Left hindlimb (tissue), 1 donor: Measurements from ENCODE around the gene IQGAP2.
"Not testable (repeated sequence)": the region's sequence is repeated elsewhere in the genome, so short reads cannot be mapped to it uniquely, and the experiment has no call there.

Source experiments
- DNase-seq: peaks from one replicate; pipeline ENCODE4 v3.0.0-alpha.2; 2018

IQGAP2 gene, protein sequence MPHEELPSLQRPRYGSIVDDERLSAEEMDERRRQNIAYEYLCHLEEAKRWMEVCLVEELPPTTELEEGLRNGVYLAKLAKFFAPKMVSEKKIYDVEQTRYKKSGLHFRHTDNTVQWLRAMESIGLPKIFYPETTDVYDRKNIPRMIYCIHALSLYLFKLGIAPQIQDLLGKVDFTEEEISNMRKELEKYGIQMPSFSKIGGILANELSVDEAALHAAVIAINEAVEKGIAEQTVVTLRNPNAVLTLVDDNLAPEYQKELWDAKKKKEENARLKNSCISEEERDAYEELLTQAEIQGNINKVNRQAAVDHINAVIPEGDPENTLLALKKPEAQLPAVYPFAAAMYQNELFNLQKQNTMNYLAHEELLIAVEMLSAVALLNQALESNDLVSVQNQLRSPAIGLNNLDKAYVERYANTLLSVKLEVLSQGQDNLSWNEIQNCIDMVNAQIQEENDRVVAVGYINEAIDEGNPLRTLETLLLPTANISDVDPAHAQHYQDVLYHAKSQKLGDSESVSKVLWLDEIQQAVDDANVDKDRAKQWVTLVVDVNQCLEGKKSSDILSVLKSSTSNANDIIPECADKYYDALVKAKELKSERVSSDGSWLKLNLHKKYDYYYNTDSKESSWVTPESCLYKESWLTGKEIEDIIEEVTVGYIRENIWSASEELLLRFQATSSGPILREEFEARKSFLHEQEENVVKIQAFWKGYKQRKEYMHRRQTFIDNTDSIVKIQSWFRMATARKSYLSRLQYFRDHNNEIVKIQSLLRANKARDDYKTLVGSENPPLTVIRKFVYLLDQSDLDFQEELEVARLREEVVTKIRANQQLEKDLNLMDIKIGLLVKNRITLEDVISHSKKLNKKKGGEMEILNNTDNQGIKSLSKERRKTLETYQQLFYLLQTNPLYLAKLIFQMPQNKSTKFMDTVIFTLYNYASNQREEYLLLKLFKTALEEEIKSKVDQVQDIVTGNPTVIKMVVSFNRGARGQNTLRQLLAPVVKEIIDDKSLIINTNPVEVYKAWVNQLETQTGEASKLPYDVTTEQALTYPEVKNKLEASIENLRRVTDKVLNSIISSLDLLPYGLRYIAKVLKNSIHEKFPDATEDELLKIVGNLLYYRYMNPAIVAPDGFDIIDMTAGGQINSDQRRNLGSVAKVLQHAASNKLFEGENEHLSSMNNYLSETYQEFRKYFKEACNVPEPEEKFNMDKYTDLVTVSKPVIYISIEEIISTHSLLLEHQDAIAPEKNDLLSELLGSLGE (N-terminal part only)

DNA sequence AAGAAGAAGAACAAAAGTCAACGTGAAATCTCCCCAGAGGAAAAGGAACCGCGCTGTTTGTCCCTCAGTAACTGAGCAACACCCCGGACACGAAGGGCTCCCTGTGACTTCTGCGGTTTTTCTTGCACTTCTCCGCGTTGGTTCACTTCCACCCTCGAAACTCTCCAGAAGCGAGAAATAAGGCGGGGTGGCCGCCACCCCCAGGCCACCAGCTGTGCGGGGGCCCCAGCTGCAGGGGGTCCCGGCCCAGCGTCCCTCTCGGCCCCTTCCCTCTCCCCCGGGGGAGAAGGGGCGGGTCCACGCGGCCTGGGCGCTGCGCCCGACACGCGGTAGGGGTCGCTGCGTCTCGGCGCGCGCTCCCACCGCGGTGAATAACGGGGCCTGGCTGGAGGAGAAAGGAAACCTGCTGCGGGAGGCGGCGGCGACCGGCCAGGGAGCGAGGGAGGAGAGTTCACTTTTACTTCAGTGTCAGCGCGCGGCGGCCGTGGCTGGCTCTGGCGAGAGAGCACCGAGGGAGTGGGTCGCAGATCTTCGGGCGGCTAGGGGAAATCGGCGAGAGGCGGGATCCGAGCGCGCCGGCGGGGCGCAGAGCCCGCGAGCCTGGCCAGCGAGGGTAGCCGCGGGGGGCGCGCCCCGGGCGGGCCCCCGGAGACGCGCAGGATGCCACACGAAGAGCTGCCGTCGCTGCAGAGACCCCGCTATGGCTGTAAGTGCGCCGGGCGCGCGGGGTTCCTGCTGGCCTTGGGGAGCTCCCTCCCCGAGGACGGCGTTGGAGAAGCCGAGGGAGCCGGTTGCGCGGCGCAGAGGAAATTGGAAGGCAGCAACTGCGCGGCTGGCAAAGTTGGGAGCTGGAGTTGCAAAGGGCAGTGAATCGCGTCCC lies at the start of gene IQGAP2:
Gene IQGAP2, plus strand, starts transcription at position 400 of the 880 bp plus-strand sequence. Its CDS starts 261 bp downstream, at position 661.
- peak; percentile 85 for DNase-seq

DNA sequence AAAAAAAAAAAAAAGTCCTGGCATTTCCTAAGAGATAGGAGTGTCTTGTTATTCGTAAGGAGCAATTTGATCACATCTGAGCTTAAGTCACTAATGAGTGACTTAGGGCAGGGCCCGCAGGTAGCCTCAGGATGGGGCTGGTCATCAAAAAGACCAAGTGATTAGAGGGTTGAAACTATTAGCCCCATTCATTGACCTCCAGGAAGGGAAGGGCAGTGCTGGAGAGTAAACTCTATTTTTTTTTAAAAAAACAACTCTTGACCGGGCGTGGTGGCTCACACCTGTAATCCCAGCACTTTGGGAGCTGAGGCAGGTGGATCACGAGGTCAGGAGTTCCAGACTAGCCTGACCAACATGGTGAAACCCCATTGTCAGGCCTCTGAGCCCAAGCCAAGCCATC lies 46.2 kb upstream of the IQGAP2 start:
- no peak for DNase-seq

- DNase-seq = no peak
These were observed 39.5 kb upstream of the IQGAP2 start for GRCh38 chr5:76363352-76364225.

DNA sequence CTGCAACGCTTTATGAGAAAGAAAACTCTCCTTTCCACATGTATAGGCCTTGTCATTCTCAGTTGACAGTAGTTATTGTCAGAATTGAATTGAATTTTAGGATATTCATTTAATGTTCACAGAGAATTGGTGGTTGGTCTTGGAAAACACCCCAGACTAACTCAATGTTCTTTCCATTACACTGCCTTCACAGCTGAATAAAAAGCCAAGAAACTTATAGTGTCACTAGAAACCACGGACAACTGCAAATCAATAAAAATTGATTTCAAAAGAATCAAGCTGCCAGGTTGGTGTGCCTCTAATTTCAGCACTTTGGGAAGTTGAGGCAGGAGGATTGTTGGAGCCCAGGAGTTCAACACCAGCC lies 38.9 kb upstream of the IQGAP2 start:
- no peak for DNase-seq

DNA sequence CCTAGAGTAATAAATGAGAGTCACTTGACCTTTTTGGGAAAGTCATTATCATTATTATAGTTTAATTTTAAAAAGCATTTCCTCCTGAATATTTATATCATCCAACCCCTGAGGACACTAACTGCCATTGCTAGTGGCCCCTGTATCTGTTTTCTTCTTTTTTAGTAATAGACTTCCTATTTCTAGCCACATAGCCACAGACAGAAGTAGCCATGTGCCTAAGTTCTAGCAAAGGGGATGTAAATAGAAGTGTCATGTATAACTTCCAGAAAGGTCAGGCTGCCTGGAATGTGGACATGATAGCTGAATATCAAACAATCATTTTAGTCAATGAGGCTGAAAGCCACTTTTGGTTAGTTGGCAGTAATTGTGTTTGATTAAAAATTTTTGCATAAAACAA lies 37.5 kb upstream of the IQGAP2 start:
- no peak for DNase-seq

DNA sequence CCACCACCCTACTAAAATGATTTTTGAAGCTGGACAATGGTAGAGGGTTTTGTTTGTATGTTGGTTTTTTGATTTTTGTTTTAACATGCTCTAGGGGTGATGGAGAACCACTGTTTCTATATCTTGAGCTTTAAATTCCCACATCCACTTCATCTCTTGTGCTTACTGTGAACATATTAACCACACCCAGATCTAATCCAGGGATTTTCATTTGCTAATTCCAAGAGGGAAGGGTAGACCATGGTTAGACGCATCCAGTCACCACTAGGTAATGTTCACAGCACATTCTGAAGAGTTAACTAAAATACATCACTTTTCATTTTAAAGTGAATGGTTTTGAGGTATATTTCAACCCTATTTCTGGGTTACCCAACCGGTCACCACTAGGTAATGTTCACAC lies 36.5 kb upstream of the IQGAP2 start:
- no peak for DNase-seq

DNA sequence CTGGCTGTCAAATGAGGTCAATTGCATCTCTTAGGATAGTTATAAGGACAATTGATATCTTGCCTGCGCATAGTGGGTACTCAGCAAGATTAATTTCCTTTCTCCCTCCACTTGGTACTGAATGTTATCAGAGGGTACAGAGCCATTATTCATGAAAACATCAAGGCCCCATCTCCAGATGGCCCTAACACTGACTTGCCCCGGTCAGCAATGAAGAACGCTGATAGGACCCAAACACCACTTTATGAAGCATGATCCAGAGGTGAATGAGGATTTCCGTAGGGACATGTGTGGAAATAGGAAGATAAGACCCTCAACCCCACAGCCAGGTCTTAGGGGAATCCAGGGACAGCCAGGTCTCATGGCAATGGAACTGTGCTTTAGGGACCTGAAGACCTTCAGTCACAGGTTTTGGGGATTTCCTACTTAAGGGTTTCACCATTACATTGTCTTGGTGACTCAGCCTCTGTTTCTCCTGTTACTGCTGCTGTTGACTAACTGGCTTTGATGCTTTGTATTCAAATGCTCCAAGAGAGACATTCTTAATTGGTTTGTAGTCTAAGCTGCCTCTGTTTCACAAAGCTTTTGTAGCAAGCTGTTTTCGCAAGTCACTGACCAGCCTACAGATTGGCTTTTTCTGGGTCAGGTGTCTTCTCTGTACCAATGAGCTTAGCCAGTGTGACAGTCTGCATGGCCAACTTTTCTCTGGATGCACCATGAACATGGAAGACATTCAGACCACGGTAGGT lies 35.3 kb upstream of the IQGAP2 start:
- DNase-seq = no peak

GRCh38 chr5:76368941-76369340 lies 34.1 kb upstream of the IQGAP2 start:
- no peak for DNase-seq

DNA sequence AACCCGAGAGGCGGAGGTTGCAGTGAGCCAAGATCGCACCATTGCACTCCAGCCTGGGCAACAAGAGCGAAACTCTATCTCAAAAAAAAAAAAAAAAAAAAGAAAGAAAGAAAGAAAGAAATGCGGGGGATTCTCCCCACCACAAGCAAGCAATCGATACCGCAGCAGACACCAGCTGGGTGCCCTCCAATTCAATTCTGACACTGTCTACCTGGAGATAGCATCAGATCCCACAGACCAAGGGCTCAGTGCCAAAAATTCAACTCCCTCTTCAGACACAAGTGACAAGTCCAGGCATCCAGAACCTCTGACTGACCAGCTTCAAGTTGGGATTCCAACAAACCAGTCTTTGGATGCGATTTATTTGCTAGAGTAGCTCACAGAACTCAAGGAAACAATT lies 33.4 kb upstream of the IQGAP2 start:
- not testable (repeated sequence) for DNase-seq

DNA sequence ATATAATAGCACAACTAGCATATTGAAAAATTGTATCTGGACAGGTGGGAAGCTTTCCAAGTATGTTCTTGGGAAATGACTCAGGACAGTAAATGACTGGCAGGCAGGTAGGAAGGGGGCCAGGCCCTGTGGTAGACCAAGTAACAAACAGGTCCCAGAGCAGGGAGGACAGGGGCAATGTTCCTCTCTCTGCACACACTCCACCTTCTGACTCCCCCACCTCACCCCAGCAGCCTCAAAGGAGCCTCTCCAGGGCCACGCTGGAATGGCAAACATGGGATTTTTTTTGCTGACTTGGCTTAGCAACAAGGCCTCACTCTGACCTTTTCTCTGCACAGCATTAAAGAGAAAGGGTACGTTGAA lies 31.1 kb upstream of the IQGAP2 start:
- no peak for DNase-seq

DNA sequence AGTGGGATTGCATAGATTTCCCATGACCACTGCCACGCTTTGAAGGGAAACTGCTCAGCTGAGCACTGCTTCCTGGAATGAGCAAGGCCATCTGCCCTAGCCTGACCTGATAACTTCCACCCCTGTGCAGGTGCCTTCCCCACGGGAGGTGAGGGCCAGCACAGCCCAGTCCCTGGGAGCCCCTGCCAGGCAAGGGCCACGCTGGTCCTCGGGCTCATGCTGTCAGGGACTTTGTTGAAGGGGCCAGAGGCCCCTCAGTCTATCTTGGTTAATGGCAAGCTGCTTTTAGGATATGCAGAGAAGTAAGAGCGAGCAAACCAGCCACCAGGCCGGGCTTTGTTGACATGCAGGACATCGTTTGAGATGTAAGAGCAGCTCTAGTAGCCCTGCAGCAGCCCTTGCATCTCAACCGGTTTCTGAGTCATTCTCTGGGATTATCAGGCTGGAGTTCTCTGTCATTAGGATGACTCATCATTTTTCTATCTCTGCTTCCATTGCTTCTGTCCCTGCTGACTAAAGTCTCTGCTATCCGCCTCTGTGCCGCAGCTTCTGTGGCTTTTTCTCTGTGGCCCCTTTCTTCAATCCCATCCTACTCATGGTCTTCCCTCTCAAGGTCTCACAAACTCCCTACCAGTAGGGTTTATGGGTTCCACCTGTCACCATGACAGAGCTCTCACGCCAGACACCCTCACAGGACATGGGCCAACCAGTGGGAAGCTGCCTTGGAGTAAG lies 30.6 kb upstream of the IQGAP2 start:
- DNase-seq = no peak

- no peak for DNase-seq
These were observed 26.8 kb upstream of the IQGAP2 start for GRCh38 chr5:76376148-76376865.

- DNase-seq = no peak
These were observed 26.2 kb upstream of the IQGAP2 start for GRCh38 chr5:76376866-76377230.

GRCh38 chr5:76378355-76378754 lies 24.7 kb upstream of the IQGAP2 start:
- DNase-seq = no peak

DNA sequence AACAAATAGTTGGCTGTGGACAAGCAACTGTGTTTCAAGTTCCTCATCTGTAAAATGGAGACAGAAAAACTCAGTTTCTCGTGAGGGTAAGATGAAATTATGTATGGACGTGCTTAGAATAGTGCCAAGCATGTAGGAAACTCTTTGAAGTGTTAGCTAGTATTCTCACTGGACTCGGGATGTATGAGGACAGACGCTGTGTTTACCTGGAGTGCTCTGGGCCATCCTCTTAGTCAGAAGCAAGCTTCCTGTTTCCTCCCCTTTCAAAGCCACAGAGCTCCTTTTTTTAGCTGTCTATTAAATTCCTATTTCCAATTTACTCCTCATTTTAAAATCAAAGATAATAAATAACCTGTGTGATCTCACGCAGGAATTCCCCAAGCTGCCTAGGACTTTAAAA lies 23.8 kb upstream of the IQGAP2 start:
- DNase-seq = no peak

GRCh38 chr5:76379855-76380254 lies 23.2 kb upstream of the IQGAP2 start:
- DNase-seq = no peak

GRCh38 chr5:76380346-76381066 lies 22.6 kb upstream of the IQGAP2 start:
- DNase-seq = no peak

DNA sequence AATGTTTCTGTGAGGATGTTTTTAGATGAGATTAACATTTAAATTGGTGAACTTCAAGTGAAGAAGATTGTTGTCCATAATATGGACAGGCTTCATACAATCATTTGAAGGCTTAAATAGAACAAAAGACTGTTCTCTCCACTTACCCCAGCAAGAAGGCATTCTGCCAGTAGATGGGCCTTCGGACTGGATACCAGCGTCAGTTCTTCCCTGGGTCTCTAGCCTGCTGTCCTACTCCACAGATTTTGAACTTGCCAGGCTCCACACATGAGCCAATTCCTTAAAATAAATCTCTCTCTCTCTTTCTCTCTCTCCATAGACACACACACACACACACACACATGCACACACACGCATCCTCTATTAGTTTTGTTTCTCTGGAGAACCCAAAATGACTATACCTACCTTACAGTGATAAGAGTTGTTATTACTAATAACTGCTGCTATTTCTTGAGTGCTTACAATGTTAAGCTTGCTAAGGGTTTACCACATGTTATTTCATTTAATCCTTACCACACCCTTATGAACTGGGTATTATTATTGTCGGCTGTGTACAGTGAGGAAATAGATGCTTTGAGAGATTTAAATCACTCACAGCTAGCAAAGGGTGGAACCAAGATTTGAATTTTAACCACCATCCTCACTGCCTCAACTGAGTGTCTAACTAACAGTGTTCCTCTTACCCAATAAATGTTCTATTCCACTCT lies 19.8 kb upstream of the IQGAP2 start:
- no peak for DNase-seq
